HG03469 (cell line): Measurements from ENCODE around the gene GRID1.
A peak's percentile ranks its signal among the peaks of the same experiment; 100 is the strongest.

Source experiments
- ATAC-seq: cut with Tn5 transposase; IDR thresholded peaks from one replicate; pipeline ENCODE4 v1.9.1; 2021; ENCODE audit warnings: mild to moderate bottlenecking, moderate library complexity, moderate number of reproducible peaks; ENCODE audit not compliant: unreplicated experiment

GRID1 gene

GRCh38 chr10:86282664-86283465, 83.7 kb downstream of the GRID1 start:
- no peak for ATAC-seq

- ATAC-seq = no peak
Measured at GRCh38 chr10:86281396-86281795, 85.2 kb downstream of the GRID1 start.

GRCh38 chr10:86269332-86269731, 97.3 kb downstream of the GRID1 start:
- no peak for ATAC-seq

GRCh38 chr10:86267286-86268195, 99.1 kb downstream of the GRID1 start:
- ATAC-seq = no peak

- ATAC-seq = no peak
Measured at GRCh38 chr10:86266446-86267242, 100.0 kb downstream of the GRID1 start.

- ATAC-seq = no peak
Measured at GRCh38 chr10:86265895-86266259, 100.7 kb downstream of the GRID1 start.

GRCh38 chr10:86265236-86265894, 101.2 kb downstream of the GRID1 start:
- ATAC-seq = no peak

GRCh38 chr10:86264481-86265231, 101.9 kb downstream of the GRID1 start:
- no peak for ATAC-seq

GRCh38 chr10:86263907-86264306, 102.7 kb downstream of the GRID1 start:
- no peak for ATAC-seq

- no peak for ATAC-seq
Measured at GRCh38 chr10:86263209-86263608, 103.4 kb downstream of the GRID1 start.

- ATAC-seq = no peak
Measured at GRCh38 chr10:86262688-86263181, 103.9 kb downstream of the GRID1 start.

- ATAC-seq = peak; percentile 72
Measured at GRCh38 chr10:86261941-86262687, 104.5 kb downstream of the GRID1 start.

- ATAC-seq = no peak
Measured at GRCh38 chr10:86261470-86261869, 105.1 kb downstream of the GRID1 start.

GRCh38 chr10:86260564-86260963, 106.0 kb downstream of the GRID1 start:
- ATAC-seq = no peak

GRCh38 chr10:86259901-86260562, 106.6 kb downstream of the GRID1 start:
- ATAC-seq = no peak

- ATAC-seq = no peak
Measured at GRCh38 chr10:86258941-86259340, 107.7 kb downstream of the GRID1 start.

GRCh38 chr10:86258499-86258898, 108.1 kb downstream of the GRID1 start:
- no peak for ATAC-seq

GRCh38 chr10:86257683-86258082, 108.9 kb downstream of the GRID1 start:
- no peak for ATAC-seq
